SK-N-SH (cell line): ENCODE results near the gene SLC7A1.

Experiments
- RFX5 ChIP-seq: IDR thresholded peaks from 2 replicates; pipeline ENCODE4 v1.6.1; 2012; ENCODE audit warnings: mild to moderate bottlenecking, improper control_type of control experiment, low read length
- TF ChIP-seq, protein P1 (sequence below): fragments of 200-600 bp; sonication (generic); IDR thresholded peaks from 2 replicates; pipeline ENCODE4 v1.6.1; 2017; ENCODE audit warnings: antibody characterized with exemption, mild to moderate bottlenecking, moderate library complexity

DNA sequence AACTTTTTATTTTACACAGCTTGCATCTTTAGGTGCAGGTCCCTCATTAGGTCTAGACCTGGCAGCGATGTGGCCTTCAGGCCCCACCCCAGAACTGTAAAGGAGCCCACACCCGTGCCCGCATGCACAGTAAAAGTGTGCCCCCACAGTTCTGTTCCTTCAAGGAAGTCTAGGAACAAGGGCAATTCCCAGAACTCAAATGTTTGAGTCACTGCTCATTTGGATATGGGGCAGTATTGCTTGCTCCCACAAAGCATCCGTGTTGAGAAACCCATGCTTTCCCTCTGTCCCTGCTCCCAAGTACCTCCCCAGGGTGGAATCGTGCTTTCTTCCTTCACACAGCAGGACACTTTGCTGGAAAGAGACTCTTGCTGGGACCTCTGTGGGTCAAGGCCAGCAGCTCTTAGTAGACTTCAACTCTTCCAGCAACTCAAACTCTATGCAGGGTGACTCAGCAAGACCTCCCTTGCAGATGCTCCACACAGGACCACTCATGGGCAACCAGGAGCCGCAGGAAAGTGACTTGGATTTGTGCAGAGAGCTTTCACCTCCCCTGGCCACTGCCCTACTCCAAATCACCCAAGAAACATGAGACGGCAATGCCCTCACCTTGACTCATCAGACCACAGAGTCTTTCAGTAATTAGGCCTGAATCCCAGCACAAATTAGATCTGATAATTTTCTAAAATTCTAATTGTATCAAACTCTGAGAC lies 12.3 kb downstream of the SLC7A1 start:
- TF ChIP-seq, protein P1, sequence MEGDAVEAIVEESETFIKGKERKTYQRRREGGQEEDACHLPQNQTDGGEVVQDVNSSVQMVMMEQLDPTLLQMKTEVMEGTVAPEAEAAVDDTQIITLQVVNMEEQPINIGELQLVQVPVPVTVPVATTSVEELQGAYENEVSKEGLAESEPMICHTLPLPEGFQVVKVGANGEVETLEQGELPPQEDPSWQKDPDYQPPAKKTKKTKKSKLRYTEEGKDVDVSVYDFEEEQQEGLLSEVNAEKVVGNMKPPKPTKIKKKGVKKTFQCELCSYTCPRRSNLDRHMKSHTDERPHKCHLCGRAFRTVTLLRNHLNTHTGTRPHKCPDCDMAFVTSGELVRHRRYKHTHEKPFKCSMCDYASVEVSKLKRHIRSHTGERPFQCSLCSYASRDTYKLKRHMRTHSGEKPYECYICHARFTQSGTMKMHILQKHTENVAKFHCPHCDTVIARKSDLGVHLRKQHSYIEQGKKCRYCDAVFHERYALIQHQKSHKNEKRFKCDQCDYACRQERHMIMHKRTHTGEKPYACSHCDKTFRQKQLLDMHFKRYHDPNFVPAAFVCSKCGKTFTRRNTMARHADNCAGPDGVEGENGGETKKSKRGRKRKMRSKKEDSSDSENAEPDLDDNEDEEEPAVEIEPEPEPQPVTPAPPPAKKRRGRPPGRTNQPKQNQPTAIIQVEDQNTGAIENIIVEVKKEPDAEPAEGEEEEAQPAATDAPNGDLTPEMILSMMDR, result no peak
- no peak for TF ChIP-seq RFX5
